NCI-H128 (cell line): ENCODE measurements around the gene VRK1.

ENCODE experiments used
- DNase-seq: peaks from one replicate; lab custom pipeline; 2025; ENCODE audit not compliant: unreplicated experiment; lab: John Stamatoyannopoulos, UW

VRK1 gene

DNA sequence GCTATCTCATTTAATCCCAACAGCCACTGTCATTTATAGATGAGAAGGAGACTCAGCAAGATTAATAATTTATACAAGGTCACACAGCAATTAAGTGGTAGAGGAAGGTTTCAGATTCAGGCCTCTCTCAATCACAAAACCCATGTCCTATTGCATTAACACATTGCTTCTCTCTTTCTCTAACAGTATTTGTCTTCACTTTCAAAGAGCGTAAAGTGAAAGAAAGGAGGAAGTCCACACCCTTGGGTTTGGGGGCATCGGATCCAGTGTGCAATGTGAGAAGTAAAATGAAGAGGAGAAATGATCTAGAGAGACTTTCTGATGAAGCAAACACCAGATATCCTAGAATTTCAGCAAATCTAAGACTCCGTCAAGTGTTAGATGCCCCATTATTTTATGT, 7.0 kb upstream of the VRK1 start:
- no peak for DNase-seq

DNA sequence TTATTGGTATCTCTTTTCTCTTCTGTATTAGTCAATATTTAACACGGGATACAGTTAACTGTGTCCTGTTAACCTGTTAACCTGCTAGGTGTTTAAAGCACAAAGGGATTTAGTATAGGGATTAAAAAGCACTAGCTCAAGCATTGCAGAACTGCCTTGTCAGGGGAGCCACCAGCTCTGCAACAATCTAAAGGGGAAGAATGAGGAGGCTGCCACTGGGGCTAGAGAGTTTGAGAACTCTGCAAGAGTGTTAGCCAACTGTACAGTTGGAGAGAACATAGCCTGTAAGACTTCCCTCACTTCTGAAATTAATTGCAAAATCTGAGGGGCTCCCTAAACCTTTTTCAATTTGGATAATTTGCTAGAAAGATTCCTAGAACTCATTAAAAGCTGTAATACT, 6.5 kb upstream of the VRK1 start:
- no peak for DNase-seq

DNA sequence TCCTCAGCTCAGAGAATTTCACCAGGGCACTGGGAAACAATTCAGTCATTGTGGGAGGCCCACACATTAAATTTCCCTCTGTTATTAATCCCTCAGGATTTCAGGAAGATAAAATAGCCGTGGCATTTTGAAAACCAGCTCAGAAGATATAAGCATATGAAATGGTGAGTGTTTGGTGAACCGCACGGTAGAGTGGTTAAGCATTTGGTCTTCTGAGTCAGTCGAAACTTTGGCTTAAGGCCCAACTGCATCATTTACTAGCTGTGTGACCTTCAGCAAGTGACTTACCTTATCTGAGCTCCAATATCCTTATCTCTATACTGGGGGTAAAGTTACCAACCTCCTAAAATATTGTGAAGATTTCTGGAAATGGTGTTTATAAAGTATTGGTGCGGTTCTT, 5.2 kb upstream of the VRK1 start:
- no peak for DNase-seq

DNA sequence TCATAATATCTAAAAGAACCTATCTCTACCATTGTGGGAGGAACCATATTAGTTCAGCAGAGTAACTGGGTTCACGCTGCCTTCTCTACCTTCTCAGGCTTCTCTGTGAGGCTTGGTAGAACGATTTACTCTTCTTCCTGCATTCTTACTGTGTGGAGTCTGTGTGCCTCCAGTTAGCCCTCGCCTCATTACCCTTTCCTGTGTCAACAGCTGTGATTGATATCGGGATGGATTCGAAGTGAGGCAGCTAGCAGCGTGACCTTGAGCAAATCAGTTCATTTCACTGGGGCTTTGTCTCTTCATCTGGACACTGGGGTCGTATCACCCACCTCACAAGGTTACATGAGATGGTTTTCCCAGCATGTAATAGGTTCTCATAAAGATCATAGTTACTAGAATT, 4.6 kb upstream of the VRK1 start:
- DNase-seq: no peak

DNA sequence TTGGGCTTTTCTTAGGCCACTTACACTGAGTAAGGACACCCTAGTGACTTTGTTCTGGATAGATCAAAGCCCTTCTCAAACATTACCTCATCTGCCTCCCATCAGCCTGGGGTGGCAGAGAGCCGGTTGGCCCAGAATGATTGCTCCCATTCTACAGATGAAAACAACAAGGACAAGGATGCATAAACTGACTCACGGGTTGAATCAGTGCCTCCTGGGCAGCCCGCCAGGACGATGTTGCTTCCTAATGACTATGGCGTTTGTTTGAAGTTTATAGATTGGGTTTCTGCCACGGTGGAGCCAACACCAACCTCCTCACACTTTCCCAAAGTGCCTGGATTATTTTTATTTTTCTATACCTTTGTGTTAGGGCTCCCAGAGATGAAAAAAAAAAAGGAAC, 3.6 kb upstream of the VRK1 start:
- no peak for DNase-seq

DNA sequence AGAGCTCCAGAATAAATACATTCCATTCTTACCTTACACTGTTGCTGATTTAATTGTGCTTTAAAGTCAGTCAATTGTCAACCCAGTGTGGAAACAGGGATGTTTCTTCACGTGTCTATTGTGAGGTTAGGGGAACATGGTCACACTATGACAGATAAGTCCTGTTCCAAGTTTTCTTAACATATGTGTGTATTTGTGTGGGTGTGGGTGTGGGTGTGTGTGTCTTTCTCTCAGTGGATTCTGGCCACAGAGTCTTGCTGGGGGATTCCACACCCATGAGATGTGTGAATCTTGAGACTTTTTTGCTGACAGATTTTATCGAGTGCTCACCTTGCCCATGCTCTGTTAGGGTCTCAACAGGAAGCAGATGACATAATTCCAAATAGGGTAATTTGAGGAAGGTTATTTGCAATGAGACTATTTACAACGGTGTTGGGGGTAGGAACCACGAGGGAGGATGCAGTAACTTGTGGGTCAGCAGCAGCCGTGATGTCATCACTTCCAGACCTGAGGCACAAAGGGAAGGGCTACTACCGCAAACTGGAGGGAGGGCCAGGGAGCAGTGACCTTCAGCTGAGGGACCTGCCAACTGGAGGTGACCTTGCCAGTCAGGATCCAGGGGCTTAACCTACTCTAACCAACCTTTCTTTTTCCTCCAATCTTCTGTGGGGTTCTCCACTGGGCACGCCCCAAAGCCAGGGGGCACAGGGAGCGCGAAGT, 1.9 kb upstream of the VRK1 start:
- DNase-seq: no peak

DNA sequence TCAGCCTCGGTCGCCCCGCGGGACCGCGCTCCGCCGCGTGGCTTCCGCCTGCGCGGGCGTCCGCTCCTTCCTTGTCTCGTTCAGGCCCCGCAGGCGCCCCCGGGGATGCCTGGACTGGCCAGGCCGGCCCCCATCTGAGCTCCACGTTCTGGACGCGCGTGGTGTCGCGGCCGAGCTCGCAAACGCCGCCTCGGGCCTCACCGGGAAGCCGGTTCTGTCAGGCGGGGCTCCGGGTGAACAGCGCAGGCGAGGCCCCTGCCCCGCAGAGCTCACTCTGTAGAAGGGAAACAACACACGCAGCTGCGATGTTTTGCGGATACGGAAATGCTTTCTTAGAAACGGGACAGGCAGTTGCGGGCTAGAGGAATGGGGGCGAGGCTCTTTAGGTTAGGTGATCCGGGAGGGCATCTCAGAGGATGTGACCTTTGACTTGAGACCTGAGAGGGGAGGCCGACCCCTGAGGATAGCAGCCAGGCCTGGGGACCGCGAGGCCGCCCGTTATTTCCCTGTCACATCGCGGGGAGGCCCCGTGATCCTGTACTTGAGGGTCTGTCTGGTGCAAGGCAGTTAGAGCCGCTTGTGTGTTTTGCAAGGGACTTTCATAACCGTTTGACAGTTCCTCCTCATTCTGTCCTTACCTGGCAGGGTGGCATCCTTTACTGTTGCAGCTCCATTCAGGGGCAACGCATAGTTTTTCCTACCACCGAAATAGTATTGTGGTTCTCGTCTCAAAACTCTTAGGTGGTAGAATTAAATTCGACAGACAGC, 584 bp downstream of the VRK1 start:
- no peak for DNase-seq

DNA sequence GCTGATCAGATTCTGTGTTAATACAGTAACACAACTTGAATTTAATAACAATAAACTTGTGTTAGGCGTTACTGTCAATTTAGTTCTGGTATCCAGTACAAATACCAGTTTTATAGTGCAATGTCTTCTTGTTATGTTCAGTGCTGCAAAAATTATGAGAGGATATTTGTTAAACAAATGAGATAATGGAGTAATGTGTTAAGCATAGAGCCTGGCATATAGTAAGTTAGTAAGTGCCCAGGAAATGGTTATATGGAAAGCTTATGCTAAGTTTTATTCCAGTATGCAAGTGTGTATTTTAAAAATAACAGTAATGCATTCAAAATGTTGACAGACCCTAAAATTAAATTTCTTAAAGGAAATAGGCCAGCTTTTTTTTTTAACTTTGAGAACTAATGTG, 1.8 kb downstream of the VRK1 start:
- DNase-seq: no peak

DNA sequence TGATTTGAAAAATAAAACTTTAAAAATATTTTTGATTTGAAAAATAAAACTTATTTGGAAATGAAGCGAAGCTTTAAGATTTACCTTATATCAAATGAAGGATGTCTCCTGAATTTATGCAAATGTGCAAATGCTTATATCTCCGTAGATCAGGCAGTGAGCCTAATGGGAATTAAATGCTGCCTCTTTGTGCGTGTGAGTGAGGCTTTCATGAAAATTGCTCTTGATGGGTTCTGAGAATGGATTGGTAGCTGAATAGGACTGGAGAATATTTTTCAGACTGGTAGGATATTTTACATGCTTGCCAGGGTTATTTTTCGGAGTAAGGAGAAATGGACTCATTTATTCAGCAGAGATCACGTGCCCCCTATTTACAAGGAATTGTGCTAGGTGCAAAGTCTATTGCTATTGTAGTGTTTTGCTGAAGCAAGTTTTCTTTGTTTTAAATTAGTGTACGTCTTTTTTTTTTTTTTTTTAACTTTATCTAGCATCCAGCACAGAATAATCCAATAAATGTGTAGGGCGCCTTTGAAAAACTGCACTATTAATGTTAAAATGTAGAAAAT, 2.4 kb downstream of the VRK1 start:
- no peak for DNase-seq

DNA sequence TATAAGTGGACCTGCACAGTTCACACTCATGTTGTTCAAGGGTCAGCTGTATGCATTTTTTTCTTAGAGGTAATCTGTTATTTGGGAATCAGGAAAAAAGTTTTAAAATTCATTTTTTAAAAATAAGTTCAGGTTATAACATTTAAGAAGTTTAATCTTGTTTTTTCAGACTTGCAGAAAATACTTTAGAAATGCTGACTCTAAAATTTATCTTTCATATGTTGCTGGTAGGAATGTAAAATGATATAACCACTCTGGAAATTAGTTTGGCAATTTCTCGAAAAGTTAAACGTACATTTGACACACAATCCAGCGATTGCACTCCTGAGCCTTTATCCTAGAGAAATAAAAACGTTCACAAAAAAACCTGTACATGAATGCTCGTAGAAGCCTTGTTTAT, 4.7 kb downstream of the VRK1 start:
- no peak for DNase-seq

DNA sequence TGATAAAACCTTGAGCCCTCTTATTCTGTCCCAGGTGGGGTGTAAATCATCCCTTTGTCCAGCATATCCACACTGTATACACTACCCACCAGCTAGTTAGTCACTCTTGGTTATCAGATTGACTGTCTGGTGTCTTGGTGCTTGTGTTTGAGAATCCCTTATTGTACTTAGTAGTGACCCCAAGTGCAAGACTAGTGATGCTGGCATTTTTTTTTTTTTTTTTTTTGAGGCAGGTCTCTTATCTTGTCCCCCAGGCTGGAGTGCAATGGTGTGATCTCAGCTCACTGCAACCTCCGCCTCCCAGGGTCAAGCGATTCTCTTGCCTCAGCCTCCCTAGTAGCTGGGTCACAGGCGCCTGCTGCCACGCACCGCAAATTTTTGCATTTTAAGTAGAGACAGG, 5.8 kb downstream of the VRK1 start:
- DNase-seq: no peak

DNA sequence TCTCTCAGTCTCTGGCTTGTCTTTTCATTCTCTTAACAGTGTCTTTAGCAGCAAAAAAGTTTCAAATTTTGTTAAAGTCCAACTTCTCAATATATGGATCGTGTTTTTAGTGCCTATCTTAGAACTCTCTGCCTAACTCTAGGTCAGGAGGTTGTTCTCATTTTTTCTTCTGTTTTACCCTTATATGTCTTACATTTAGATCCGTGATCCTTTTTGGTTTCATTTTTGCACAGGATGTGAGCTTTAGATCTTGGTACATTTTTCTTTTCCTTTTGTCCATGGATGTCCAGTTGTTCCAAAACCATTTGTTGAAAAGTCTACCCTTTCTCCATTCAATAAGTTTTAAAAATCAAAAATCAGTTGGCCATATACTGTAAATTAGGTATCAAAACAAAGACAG, 6.8 kb downstream of the VRK1 start:
- no peak for DNase-seq

DNA sequence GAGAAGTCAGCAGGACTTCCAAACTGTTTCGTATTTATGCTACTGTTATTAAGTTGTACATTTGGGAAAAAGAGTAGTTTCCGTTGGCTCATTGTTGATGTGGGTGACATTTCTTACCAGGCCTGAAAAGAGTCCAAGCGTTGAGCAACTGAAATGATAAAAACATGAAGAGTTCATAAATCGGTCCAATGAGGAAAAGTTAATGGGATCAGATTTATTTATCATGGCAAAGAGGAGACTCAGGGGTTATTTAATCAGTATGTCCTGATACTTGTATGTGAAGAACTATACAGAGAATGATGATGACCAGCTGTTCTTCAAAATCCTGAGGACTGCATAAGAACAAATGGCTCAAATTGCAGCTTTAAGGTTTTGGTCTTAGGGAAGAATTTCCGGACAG, 7.7 kb downstream of the VRK1 start:
- DNase-seq: no peak

DNA sequence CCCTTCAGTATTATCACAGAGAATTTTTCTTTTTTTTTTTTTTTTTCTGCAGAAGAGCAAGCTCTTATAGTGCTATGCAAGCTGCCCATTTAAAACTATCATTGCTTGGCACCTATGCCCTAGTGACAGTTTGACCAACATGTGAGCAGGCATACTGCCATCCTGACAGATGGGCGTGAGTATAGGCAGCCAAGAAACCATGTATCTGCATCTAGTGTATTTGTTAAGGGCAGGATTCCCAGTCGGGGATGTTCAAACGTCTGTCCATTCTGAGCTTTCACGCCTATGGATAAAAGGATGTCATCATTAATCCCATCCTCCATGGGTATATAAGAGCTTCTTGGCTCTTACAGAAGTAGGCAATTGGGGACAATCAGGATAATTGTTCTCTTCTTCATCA, 8.8 kb downstream of the VRK1 start:
- DNase-seq: no peak

DNA sequence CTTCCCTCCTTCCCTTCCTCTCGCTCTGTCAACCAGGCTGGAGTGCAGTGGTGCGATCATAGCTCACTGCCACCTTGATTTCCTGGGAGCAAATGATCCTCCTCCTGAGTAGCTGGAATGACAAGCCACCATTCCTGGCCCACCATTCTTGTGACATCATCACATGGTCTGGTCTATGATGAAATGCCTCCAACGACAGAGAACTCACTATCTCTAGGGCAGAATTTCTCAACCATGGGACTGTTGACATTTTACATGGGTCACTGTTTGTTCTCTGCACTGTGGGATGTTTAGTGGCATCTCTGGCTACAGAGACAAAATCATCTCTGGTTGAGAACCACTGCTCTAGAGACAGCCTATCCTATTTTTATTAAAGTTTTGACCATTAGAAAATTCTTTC, 9.7 kb downstream of the VRK1 start:
- no peak for DNase-seq

DNA sequence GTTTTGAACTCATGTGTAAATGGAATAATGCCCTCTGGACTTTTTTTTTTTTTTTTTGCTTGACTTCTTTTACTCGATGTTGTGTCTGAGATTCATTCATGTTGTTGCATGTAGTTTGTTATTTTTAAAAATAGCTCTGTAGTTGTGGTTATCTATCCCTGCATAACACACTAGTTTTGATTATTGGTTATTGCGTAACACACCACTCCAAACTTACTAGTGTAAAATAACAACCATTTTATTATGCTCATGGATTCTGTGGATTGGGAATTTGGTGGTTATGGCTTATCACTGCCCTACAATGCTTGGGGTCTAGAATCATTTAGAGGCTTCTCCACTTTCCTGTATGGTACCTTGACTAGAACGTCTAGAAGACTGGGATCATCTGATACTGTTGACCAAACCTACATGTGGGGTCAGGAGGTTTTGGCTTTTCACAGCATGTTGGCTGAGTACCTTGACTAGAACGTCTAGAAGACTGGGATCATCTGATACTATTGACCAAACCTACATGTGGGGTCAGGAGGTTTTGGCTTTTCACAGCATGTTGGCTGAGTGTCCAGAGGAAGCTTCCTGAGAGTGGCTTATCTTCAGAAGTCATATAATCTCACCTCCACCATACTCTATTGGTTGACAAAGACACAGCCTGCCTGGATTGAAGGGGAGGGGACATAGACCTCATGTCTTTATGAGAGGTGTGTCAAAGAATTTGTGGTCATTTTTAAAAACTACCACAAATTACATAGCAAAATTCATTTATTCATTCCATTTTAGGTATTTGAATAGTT, 11.6 kb downstream of the VRK1 start:
- no peak for DNase-seq

DNA sequence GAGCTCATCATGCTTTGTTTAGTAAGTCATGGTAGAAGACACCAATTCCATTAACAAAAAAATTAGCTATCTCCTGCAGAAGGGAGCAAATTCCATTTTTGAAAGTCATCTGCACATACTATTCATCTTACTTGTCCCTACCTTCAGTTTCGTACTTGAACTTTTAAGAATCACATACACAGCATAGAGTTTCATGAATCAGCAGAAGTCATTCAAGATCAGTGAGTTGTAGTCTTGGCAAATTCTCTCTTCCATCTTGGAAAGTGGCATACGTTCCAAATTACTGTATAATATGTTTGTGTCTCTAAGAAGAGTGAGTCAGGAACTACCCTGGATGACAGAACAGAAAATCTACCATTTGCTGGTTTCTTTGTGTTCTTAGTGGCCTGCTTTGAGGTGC, 14.1 kb downstream of the VRK1 start:
- no peak for DNase-seq

DNA sequence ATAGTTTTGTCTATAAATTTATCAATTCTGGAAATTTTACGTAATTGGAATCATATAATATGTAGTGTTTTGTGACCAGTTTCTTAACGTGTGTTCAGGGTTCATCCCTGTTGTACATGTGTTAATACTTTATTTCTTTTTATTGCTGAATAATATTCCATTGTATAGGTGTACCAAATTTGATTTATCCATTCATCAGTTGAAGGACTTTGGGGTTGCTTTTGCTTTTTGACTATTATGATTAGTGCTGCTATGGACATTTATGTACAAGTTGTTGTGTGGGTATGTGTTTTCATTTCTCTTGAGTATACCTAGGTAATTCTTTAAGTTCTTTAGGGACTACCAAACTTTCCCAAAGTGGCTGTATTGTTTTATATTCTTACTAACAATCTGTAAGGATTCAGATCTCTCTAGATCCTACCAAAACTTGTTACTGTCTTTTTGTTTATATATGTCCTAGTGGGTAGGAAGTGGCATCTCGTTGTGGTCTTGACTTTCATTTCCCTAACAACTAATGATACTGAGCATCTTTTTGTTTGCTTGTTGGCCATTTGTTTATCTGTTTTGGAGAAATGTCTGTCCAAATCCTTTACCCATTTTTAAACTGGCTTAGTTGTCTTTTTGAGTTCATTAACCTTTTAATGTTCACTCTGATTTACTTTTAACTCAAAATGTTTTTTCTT, 14.9 kb downstream of the VRK1 start:
- no peak for DNase-seq

DNA sequence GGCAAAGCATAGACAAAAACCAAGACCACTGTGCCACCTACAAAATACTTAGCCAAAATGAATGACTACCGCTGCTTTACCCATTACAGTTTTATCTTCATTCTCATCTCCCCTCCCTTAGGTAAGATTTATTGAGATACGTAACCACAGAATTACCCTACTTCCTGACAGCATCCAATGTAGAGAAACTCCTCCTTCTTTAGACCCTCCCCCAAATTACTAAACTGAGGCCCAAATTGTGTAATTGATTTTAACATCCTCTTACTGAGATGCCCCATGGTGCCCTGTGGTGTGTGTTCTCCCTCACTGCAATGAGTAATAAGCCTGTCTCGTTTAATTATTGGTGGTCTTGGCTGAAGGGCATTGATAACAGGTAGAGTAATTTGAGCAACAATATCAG, 19.1 kb downstream of the VRK1 start:
- DNase-seq: no peak

DNA sequence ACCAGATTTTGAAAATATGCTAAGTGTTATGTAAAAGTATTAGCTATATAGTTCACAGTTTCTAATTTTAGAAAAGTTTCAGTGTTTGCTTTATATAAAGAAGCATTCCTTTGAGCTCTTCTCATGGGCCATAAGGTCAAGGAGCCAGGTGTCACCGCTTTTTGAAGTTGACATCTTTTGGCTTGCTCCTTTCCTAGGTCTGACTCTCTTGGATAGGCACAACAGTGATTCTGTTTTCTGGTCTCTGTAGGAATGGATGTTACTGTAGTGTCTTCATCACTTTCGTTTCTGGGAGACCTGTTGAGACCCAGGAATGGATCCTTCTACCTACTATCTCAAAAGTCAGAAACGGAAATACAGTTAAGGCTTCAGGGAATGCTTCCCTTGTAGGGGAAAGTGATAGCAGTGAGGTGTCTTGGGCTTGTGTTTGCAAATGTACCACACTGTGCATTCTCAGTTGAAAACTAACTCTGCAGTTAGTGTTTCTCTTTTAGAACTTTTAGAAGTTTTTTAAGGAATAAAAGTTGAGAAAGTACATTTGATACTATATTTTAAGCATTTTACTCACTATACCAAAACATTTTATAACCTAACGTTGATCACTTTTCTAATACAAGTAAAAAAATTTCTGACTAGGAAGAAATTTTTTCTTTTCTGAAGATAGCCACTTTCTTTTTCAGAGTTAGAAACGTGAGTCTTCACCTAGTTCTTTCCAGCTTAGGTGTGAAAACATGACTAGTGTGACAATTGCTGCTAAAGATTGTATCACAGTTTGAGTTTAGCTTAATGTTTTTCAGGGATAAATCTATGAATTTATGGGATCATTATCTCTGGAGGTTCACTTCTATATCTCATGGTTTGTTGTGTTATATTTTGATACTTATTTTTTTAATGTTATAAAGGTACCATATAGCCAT, 20.8 kb downstream of the VRK1 start:
- no peak for DNase-seq
